GM18498 (cell line): ENCODE measurements around the gene FCN3.
"Not testable (repeated sequence)": the region's sequence is repeated elsewhere in the genome, so short reads cannot be mapped to it uniquely, and the experiment has no call there.

ENCODE experiments used
- ATAC-seq: cut with Tn5 transposase; IDR thresholded peaks from one replicate; pipeline ENCODE4 v1.9.1; 2021; ENCODE audit warnings: mild to moderate bottlenecking, moderate library complexity; ENCODE audit not compliant: unreplicated experiment

FCN3 gene

GRCh38 chr1:27374362-27375086, at the start of gene FCN3:
Gene FCN3 (minus strand): TSS chr1:27374824. CDS start chr1:27374818, 6 bp downstream.
- no peak for ATAC-seq

GRCh38 chr1:27423709-27424108, 49.1 kb upstream of the FCN3 start:
- ATAC-seq = no peak

GRCh38 chr1:27418326-27419185, 43.9 kb upstream of the FCN3 start:
- ATAC-seq = no peak

- no peak for ATAC-seq
Measured at GRCh38 chr1:27417713-27418112, 43.1 kb upstream of the FCN3 start.

- ATAC-seq = no peak
Measured at GRCh38 chr1:27416387-27417111, 41.9 kb upstream of the FCN3 start.

- no peak for ATAC-seq
Measured at GRCh38 chr1:27414091-27414490, 39.5 kb upstream of the FCN3 start.

- no peak for ATAC-seq
Measured at GRCh38 chr1:27413004-27413403, 38.4 kb upstream of the FCN3 start.

GRCh38 chr1:27412502-27412901, 37.9 kb upstream of the FCN3 start:
- ATAC-seq = no peak

GRCh38 chr1:27410709-27411108, 36.1 kb upstream of the FCN3 start:
- ATAC-seq = no peak

GRCh38 chr1:27409669-27410068, 35.0 kb upstream of the FCN3 start:
- ATAC-seq = no peak

GRCh38 chr1:27408151-27408550, 33.5 kb upstream of the FCN3 start:
- ATAC-seq = no peak

- not testable (repeated sequence) for ATAC-seq
Measured at GRCh38 chr1:27406791-27407190, 32.2 kb upstream of the FCN3 start.

- ATAC-seq = no peak
Measured at GRCh38 chr1:27406362-27406680, 31.7 kb upstream of the FCN3 start.

GRCh38 chr1:27405598-27406361, 31.2 kb upstream of the FCN3 start:
- ATAC-seq = not testable (repeated sequence)

- ATAC-seq = no peak
Measured at GRCh38 chr1:27405074-27405473, 30.4 kb upstream of the FCN3 start.

GRCh38 chr1:27403931-27404330, 29.3 kb upstream of the FCN3 start:
- no peak for ATAC-seq

GRCh38 chr1:27403065-27403726, 28.6 kb upstream of the FCN3 start:
- no peak for ATAC-seq

GRCh38 chr1:27402349-27402754, 27.7 kb upstream of the FCN3 start:
- no peak for ATAC-seq

- no peak for ATAC-seq
Measured at GRCh38 chr1:27400963-27401341, 26.3 kb upstream of the FCN3 start.
